Raji (cell line): Measurements from ENCODE around the gene FHDC1.

Source experiments
- POLR2A ChIP-seq: IDR thresholded peaks from 2 replicates; pipeline ENCODE4 v1.6.1; 2011; ENCODE audit warnings: low read depth, low read length, control low read depth; ENCODE audit not compliant: insufficient read depth

Gene FHDC1

GRCh38 chr4:153023139-153023538, 87.0 kb downstream of the FHDC1 start:
- TF ChIP-seq POLR2A: no peak

DNA sequence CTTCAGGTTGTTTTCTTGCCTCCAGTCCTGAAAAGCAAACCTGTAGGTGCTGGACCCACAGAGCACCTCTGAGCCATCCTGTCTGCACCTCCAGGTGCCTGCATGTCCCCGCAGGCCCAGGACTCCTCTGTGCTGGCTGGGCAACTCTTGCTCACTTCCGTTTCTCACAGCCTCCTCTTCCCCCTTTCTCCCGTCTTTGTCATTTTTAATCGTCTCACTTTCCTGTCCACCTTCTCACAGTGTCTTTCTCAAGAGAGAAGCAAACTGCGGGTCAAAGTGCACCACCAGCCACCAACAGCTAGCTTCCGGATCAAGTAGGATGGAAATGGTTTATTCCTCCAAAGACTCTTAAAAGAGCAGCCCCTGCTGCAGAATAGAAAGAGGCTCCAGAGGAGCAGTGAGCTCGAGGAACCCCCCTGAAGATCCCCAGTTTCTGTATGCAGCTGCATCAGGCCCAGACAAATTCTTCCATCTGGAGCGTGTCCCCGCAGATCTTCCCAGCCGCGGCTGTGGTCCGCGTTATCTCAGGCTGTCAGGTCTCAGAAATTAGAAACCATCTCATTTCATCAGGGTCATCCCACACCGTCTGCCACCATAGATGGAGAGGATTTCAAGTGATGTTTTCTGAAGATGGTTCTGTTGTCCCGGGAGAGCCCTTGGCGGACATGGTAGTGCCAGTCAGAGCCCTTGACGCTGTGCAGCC, 87.7 kb downstream of the FHDC1 start:
- no peak for TF ChIP-seq POLR2A

DNA sequence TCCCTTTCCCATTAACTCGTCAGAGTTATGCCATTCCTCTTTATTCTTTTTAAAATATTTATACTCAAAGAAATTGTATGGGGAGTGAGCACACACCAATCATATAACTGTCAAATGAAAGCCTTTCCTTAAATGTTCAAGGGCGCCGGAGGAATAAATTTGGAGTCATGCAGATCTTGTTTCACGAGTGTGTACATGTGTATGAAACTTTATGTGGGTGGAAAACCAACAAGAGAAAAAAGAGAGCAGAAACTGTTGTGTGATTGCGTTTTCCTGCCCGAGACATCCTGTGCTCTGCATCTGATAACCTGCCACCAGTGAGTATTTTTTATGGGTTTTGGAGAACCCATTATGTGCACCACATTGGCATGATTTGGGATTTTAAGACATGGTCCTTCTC, 88.3 kb downstream of the FHDC1 start:
- no peak for TF ChIP-seq POLR2A

DNA sequence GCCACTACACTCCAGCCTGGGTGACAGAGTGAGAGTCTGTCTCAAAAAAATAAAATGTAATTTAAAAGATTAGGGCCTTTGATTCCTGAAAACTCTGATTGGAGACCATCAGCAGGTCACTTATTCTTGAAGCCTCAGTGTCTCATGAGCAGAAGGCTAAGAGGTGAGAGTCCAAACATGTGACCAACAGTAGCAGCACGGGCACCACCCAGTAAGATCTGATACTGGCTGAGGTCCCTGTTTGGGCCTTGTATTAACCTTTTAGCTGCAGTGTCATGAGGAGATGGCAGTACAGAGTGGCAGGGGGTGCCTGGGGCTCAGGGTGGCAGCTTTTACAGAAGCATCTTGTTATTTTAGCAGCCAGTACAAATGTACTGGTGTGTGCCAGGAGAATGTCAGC, 89.3 kb downstream of the FHDC1 start:
- no peak for TF ChIP-seq POLR2A

- no peak for TF ChIP-seq POLR2A
These were observed 90.6 kb downstream of the FHDC1 start for GRCh38 chr4:153026591-153027346.

DNA sequence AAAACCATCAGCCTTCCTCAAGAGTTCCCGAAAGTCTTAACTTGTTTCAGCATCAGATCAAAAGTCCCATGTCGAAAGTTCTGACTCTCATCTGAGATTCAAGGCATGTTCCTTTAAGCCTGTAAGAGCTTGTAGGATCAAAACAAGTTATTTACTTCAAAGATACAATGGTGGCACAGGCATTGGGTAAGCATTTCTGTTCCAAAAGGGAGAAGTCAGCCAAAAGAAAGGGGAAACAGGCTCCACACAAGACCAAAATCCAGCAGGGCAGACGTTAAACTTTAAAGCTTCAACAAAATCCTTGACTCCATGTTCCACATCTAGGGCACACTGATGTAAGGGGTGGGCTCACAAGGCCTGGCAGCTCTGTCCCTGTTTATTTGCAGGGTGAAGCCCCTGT, 91.7 kb downstream of the FHDC1 start:
- TF ChIP-seq POLR2A: no peak

DNA sequence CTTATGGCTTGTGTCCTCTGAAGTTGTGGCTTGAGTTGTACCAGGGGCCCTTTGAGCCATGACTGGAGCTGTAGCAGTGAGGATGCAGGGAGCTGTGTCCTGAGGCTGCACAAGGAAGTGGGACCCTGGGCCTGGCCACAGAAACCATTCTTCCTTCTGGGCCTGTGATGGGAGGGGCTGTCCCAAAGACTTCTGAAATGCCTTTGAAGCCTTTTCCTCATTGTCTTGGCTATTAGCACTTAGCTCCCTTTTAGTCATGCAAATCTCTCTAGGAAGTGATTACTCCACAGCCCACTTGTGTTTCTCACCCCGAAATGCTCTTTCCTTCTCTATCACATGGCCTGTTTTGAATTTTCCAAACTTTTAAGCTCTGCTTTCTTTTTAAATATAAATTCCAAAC, 92.4 kb downstream of the FHDC1 start:
- no peak for TF ChIP-seq POLR2A
